ENCODE data around the gene C11orf21.

DNA sequence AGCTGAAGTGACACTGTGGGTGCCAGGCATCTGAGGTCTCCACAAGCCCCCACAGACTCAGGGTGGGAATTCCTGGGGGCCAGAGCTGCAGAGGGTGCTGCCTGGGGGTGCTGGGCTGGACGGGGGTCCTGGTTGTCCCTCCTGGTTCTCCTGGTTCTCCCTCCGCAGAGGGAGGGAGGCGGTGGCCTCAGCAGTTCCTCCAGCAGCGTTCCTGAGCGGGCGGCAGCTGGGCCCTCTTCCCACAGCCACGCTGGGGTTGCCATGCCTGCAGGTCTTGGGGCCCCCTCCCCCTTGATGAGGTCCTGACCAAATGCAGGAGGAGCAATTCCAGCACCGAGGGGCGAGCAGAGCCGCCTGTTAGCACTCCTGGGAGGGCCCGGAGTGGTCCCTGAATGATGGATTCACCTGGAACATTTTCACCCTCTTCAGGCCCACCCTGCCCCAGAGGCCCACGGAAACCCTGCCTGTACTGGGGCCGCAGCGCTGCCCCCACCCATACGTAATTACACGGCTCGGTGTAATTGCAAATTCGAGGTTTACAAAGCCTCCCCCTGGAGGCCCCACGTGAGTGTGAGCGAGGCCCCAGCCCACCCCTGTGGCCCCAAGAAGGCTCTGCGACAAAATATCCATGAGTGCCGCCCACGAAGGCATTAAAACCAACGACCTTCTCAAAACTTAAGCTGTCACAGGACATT, 635 bp downstream of the C11orf21 start:
- TF ChIP-seq, protein P1, sequence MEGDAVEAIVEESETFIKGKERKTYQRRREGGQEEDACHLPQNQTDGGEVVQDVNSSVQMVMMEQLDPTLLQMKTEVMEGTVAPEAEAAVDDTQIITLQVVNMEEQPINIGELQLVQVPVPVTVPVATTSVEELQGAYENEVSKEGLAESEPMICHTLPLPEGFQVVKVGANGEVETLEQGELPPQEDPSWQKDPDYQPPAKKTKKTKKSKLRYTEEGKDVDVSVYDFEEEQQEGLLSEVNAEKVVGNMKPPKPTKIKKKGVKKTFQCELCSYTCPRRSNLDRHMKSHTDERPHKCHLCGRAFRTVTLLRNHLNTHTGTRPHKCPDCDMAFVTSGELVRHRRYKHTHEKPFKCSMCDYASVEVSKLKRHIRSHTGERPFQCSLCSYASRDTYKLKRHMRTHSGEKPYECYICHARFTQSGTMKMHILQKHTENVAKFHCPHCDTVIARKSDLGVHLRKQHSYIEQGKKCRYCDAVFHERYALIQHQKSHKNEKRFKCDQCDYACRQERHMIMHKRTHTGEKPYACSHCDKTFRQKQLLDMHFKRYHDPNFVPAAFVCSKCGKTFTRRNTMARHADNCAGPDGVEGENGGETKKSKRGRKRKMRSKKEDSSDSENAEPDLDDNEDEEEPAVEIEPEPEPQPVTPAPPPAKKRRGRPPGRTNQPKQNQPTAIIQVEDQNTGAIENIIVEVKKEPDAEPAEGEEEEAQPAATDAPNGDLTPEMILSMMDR (conservative IDR thresholded peaks at IDR 0.05; ENCODE audit: low read length), result no peak
- no peak for TF ChIP-seq EZH2phosphoT487 (IDR thresholded peaks at IDR 0.05; ENCODE audit: borderline replicate concordance)
